GM18505 (cell line): Measurements from ENCODE around the gene ZNF599.

ENCODE experiments used
- ATAC-seq: cut with Tn5 transposase; IDR thresholded peaks from one replicate; pipeline ENCODE4 v1.9.1; 2021; ENCODE audit not compliant: unreplicated experiment
- POLR2A ChIP-seq: IDR thresholded peaks from 4 replicates; pipeline ENCODE4 v1.6.1; 2011; ENCODE audit warnings: borderline replicate concordance; ENCODE audit not compliant: insufficient read depth, insufficient read length; ENCODE audit errors: extremely low read depth

The ZNF599 gene

GRCh38 chr19:34732612-34733211, 40.3 kb downstream of the ZNF599 start:
- no peak for ATAC-seq
- no peak for TF ChIP-seq POLR2A

- no peak for TF ChIP-seq POLR2A
- ATAC-seq, result no peak
Measured at GRCh38 chr19:34731964-34732363, 41.1 kb downstream of the ZNF599 start.

GRCh38 chr19:34731019-34731829, 41.8 kb downstream of the ZNF599 start:
- no peak for ATAC-seq
- TF ChIP-seq POLR2A, result no peak

GRCh38 chr19:34725400-34725799, 47.6 kb downstream of the ZNF599 start:
- no peak for ATAC-seq
- TF ChIP-seq POLR2A, result no peak

GRCh38 chr19:34722353-34722752, 50.7 kb downstream of the ZNF599 start:
- TF ChIP-seq POLR2A, result no peak
- no peak for ATAC-seq

- ATAC-seq, result no peak
Measured at GRCh38 chr19:34715357-34715756, 57.7 kb downstream of the ZNF599 start.

GRCh38 chr19:34713262-34713637, 59.8 kb downstream of the ZNF599 start:
- ATAC-seq, result no peak
- no peak for TF ChIP-seq POLR2A

More at GRCh38 chr19:34715357-34715756, 57.7 kb downstream of the ZNF599 start:
- TF ChIP-seq POLR2A, result no peak

GRCh38 chr19:34712395-34713261, 60.4 kb downstream of the ZNF599 start:
- no peak for ATAC-seq
- no peak for TF ChIP-seq POLR2A

GRCh38 chr19:34711890-34712289, 61.1 kb downstream of the ZNF599 start:
- no peak for TF ChIP-seq POLR2A

More at GRCh38 chr19:34711890-34712289, 61.1 kb downstream of the ZNF599 start:
- no peak for ATAC-seq
